ENCODE results near the gene KPNA4. TPM values are rescaled to one million over a fixed set of nuclear protein-coding genes. Genes with fewer than 3 reads are reported as not detected.
"Not testable (repeated sequence)": the region's sequence is repeated elsewhere in the genome, so short reads cannot be mapped to it uniquely, and the experiment has no call there.

Gene KPNA4
- total RNA-seq, 2 experiments from 2014 or later, result 36.7 to 46.3 TPM

GRCh38 chr3:160464971-160465370, 100.4 kb downstream of the KPNA4 start:
- Mint-ChIP-seq H3K9me3 (ENCODE audit: insufficient read depth) (peaks cover 5% of the 10 kb centered on the region), H3K27me3 (ENCODE audit: low read depth) (peaks cover 26% of the 10 kb centered on the region), H3K4me3 (no peak overlapping the region), H3K36me3 (ENCODE audit: low read depth) (peaks cover 2% of the 10 kb centered on the region), H3K4me1 (ENCODE audit: low read depth) (no peaks in the 10 kb centered on the region), H3K27ac (no peak overlapping the region)
- ATAC-seq, result no peak
- DNase-seq, result no peak
- CTCF ChIA-PET, result interaction anchor here (1.0 kb wide), 1 partner anchor 580 kb away, joined by 5 read pairs; no protein-coding TSS in a partner anchor
- POLR2A ChIA-PET, result no interaction called here

GRCh38 chr3:160464321-160464720, 101.0 kb downstream of the KPNA4 start:
- Mint-ChIP-seq H3K36me3 (ENCODE audit: low read depth) (no peaks in the 10 kb centered on the region), H3K4me3 (no peak overlapping the region), H3K9me3 (ENCODE audit: insufficient read depth) (no peaks in the 10 kb centered on the region), H3K27ac (no peak overlapping the region), H3K27me3 (ENCODE audit: low read depth) (peaks cover 26% of the 10 kb centered on the region), H3K4me1 (ENCODE audit: low read depth) (no peaks in the 10 kb centered on the region)
- ChIA-PET CTCF (interaction anchor here (1.0 kb wide), 1 partner anchor 580 kb away, joined by 5 read pairs; no protein-coding TSS in a partner anchor), POLR2A (no interaction called here)
- ATAC-seq, result no peak
- no peak for DNase-seq

- DNase-seq, result no peak
- H3K27me3 Mint-ChIP-seq (ENCODE audit: low read depth), result peaks cover 28% of the 10 kb centered on the region
- CTCF ChIA-PET, result no interaction called here
- H3K27ac Mint-ChIP-seq, result no peak overlapping the region
- H3K4me1 Mint-ChIP-seq (ENCODE audit: low read depth), result no peaks in the 10 kb centered on the region
- no peak overlapping the region for H3K4me3 Mint-ChIP-seq
- no peaks in the 10 kb centered on the region for H3K36me3 Mint-ChIP-seq (ENCODE audit: low read depth)
- no peak for ATAC-seq
- POLR2A ChIA-PET, result interaction anchor here (1.2 kb wide), 2 partner anchors 9 to 11 kb away, joined by 3 read pairs; no protein-coding TSS in a partner anchor
- no peaks in the 10 kb centered on the region for H3K9me3 Mint-ChIP-seq (ENCODE audit: insufficient read depth)
These were observed 105.3 kb downstream of the KPNA4 start for GRCh38 chr3:160460033-160460432.

- Mint-ChIP-seq H3K9me3 (ENCODE audit: insufficient read depth) (no peaks in the 10 kb centered on the region), H3K4me1 (ENCODE audit: low read depth) (no peaks in the 10 kb centered on the region), H3K27me3 (ENCODE audit: low read depth) (peaks cover 25% of the 10 kb centered on the region), H3K4me3 (no peak overlapping the region), H3K36me3 (ENCODE audit: low read depth) (no peaks in the 10 kb centered on the region), H3K27ac (no peak overlapping the region)
- DNase-seq (no peak), ATAC-seq (no peak)
- ChIA-PET CTCF (no interaction called here), POLR2A (interaction anchor here (1.2 kb wide), 1 partner anchor 9 kb away, joined by 3 read pairs; no protein-coding TSS in a partner anchor)
These were observed 105.9 kb downstream of the KPNA4 start for GRCh38 chr3:160459450-160459970.

GRCh38 chr3:160458151-160458550, 107.2 kb downstream of the KPNA4 start:
- CTCF ChIA-PET, result no interaction called here
- Mint-ChIP-seq H3K27me3 (ENCODE audit: low read depth) (peaks cover 21% of the 10 kb centered on the region), H3K9me3 (ENCODE audit: insufficient read depth) (no peaks in the 10 kb centered on the region), H3K36me3 (ENCODE audit: low read depth) (no peaks in the 10 kb centered on the region), H3K27ac (no peak overlapping the region), H3K4me1 (ENCODE audit: low read depth) (no peaks in the 10 kb centered on the region), H3K4me3 (no peak overlapping the region)
- DNase-seq, result no peak
- no peak for ATAC-seq
- POLR2A ChIA-PET, result interaction anchor here (1.8 kb wide), 1 partner anchor 9 kb away, joined by 5 read pairs; the partner anchor contains the start of gene TRIM59

- Mint-ChIP-seq H3K27me3 (ENCODE audit: low read depth) (peaks cover 12% of the 10 kb centered on the region), H3K36me3 (ENCODE audit: low read depth) (no peaks in the 10 kb centered on the region), H3K9me3 (ENCODE audit: insufficient read depth) (no peaks in the 10 kb centered on the region), H3K27ac (no peak overlapping the region), H3K4me1 (ENCODE audit: low read depth) (peaks cover under 1% of the 10 kb centered on the region), H3K4me3 (no peak overlapping the region)
- DNase-seq (no peak), ATAC-seq (no peak)
- POLR2A ChIA-PET, result interaction anchor here (1.0 kb wide), 1 partner anchor 56 kb away, joined by 3 read pairs; no protein-coding TSS in a partner anchor
- CTCF ChIA-PET, result interaction anchor here (1.0 kb wide), 1 partner anchor 108 kb away, joined by 3 read pairs; no protein-coding TSS in a partner anchor
These were observed 109.5 kb downstream of the KPNA4 start for GRCh38 chr3:160455846-160456245.

GRCh38 chr3:160454995-160455394, 110.4 kb downstream of the KPNA4 start:
- Mint-ChIP-seq H3K36me3 (ENCODE audit: low read depth) (peaks cover 6% of the 10 kb centered on the region), H3K4me3 (no peak overlapping the region), H3K9me3 (ENCODE audit: insufficient read depth) (no peaks in the 10 kb centered on the region), H3K4me1 (ENCODE audit: low read depth) (peaks cover 9% of the 10 kb centered on the region), H3K27me3 (ENCODE audit: low read depth) (peaks cover 12% of the 10 kb centered on the region), H3K27ac (no peak overlapping the region)
- ChIA-PET POLR2A (interaction anchor here (1.0 kb wide), 1 partner anchor 55 kb away, joined by 3 read pairs; no protein-coding TSS in a partner anchor), CTCF (interaction anchor here (1.0 kb wide), 1 partner anchor 109 kb away, joined by 3 read pairs; no protein-coding TSS in a partner anchor)
- DNase-seq, result no peak
- no peak for ATAC-seq

GRCh38 chr3:160452251-160452650, 113.1 kb downstream of the KPNA4 start:
- not testable (repeated sequence) for H3K27ac Mint-ChIP-seq; H3K9me3 Mint-ChIP-seq (ENCODE audit: insufficient read depth); H3K27me3 Mint-ChIP-seq (ENCODE audit: low read depth); DNase-seq; H3K4me3 Mint-ChIP-seq; ATAC-seq
- peaks cover 24% of the 10 kb centered on the region for H3K36me3 Mint-ChIP-seq (ENCODE audit: low read depth)
- ChIA-PET CTCF (interaction anchor here (1.9 kb wide), 1 partner anchor 34 kb away, joined by 5 read pairs; no protein-coding TSS in a partner anchor), POLR2A (interaction anchor here (0.5 kb wide), 1 partner anchor 327 kb away, joined by 4 read pairs; no protein-coding TSS in a partner anchor)
- peaks cover 18% of the 10 kb centered on the region for H3K4me1 Mint-ChIP-seq (ENCODE audit: low read depth)

- H3K36me3 Mint-ChIP-seq (ENCODE audit: low read depth), result peaks cover 27% of the 10 kb centered on the region
- no peaks in the 10 kb centered on the region for H3K9me3 Mint-ChIP-seq (ENCODE audit: insufficient read depth)
- peaks cover 21% of the 10 kb centered on the region for H3K4me1 Mint-ChIP-seq (ENCODE audit: low read depth)
- POLR2A ChIA-PET, result interaction anchor here (2.1 kb wide), 1 partner anchor 48 kb away, joined by 9 read pairs; no protein-coding TSS in a partner anchor
- no peak overlapping the region for H3K27ac Mint-ChIP-seq
- DNase-seq (no peak), ATAC-seq (no peak)
- CTCF ChIA-PET, result interaction anchor here (1.3 to 2.1 kb wide), 3 partner anchors 32 to 38 kb away, joined by 3 to 5 read pairs (median 5); no protein-coding TSS in a partner anchor
- no peak overlapping the region for H3K4me3 Mint-ChIP-seq
- H3K27me3 Mint-ChIP-seq (ENCODE audit: low read depth), result peaks cover 3% of the 10 kb centered on the region
These were observed 113.8 kb downstream of the KPNA4 start for GRCh38 chr3:160451602-160452001.

- Mint-ChIP-seq H3K27me3 (ENCODE audit: low read depth) (no peaks in the 10 kb centered on the region), H3K4me1 (ENCODE audit: low read depth) (peaks cover 27% of the 10 kb centered on the region), H3K4me3 (peak overlapping the region; percentile 89), H3K27ac (peak overlapping the region; percentile 98), H3K36me3 (ENCODE audit: low read depth) (peaks cover 33% of the 10 kb centered on the region), H3K9me3 (ENCODE audit: insufficient read depth) (no peaks in the 10 kb centered on the region)
- no peak for DNase-seq
- no peak for ATAC-seq
- CTCF ChIA-PET, result interaction anchor here (1.0 to 2.1 kb wide), 5 partner anchors 33 to 567 kb away, joined by 3 to 5 read pairs (median 4); partner anchors contain the start of genes IFT80 and SMC4
- POLR2A ChIA-PET, result interaction anchor here (1.0 to 4.0 kb wide), 7 partner anchors 9 to 114 kb away, joined by 3 to 76 read pairs (median 22); partner anchors contain the start of genes IFT80, KPNA4 and SMC4
These were observed 114.5 kb downstream of the KPNA4 start for GRCh38 chr3:160450846-160451245.

- Mint-ChIP-seq H3K36me3 (ENCODE audit: low read depth) (peaks cover 40% of the 10 kb centered on the region), H3K27me3 (ENCODE audit: low read depth) (no peaks in the 10 kb centered on the region), H3K9me3 (ENCODE audit: insufficient read depth) (no peaks in the 10 kb centered on the region), H3K4me1 (ENCODE audit: low read depth) (peaks cover 33% of the 10 kb centered on the region), H3K4me3 (peak within 1 kb of the TSS; percentile 89), H3K27ac (peak within 1 kb of the TSS; percentile 98)
- ATAC-seq (peak; percentile 95), DNase-seq (peak; percentile 99)
- CTCF ChIA-PET, result interaction anchor here (0.8 to 2.1 kb wide), 12 partner anchors 14 to 566 kb away, joined by 3 to 9 read pairs (median 4); partner anchors contain the start of genes IFT80 and SMC4
- POLR2A ChIA-PET, result interaction anchor here (0.6 to 4.0 kb wide), 18 partner anchors 8 to 307 kb away, joined by 3 to 76 read pairs (median 5); partner anchors contain the start of genes IFT80, KPNA4 and SMC4
These were observed 115.5 kb downstream of the KPNA4 start, which contains the start of gene TRIM59 for GRCh38 chr3:160449636-160450598. Gene TRIM59 (minus strand): TSS chr3:160449786. CDS start chr3:160439183, 10,603 bp downstream.

Data from activated CD8-positive, alpha-beta T cell treated with anti-CD3 and anti-CD28 coated beads, Interleukin-2, amount 10 ng/mL, durations not matched to agents 7 days and 5 days (primary cell).